AG04449 (cell line): ENCODE measurements around the gene CD3D.

Experiments used
- CTCF ChIA-PET: fragments of 350-600 bp; formaldehyde crosslinking; extraction: SDS; loops from one replicate; lab custom pipeline; 2021; ENCODE audit warnings: antibody characterized with exemption; lab: Yijun Ruan, JAX
- POLR2A ChIA-PET: fragments of 400-600, 350-600 bp; formaldehyde crosslinking; extraction: SDS; loops from one replicate; lab custom pipeline; 2020; ENCODE audit warnings: antibody characterized with exemption, inconsistent platforms; lab: Yijun Ruan, JAX
- DNase-seq: peaks from one replicate; pipeline ENCODE4 v3.0.0-alpha.2; 2010; ENCODE audit warnings: low read depth, low spot score
- H3K4me3 ChIP-seq: 2 replicates; pipeline ENCODE4 v1.5.1; 2011; ENCODE audit warnings: low read depth, mild to moderate bottlenecking, control low read depth, low read length
- TF ChIP-seq, protein P1 (sequence below): IDR thresholded peaks from one replicate; pipeline ENCODE4 v1.5.1; 2011; ENCODE audit warnings: mild to moderate bottlenecking, moderate library complexity, low read length, control low read depth, inconsistent platforms; ENCODE audit not compliant: insufficient read depth; ENCODE audit errors: missing control alignments

Gene CD3D

DNA sequence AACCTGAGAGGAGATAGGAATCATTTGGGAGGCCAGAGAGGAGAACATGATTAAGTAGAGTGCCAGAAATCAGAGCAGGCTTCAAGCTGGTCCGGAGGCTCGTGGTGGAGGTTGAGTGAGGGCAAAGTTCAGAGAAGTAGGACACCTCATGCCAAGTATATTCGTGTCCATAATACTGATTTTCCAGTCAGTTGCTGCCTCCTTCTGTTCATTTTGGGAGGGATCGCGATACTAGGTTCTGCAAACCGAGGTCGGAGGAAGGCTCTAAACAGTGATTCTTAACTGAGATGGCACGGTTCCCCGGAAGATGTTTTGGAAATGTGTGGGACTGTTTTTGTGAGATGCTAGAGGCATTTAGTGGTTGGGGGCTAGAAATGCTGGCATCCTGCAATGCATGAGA is 51.6 kb downstream of the CD3D start:
- TF ChIP-seq, protein P1, sequence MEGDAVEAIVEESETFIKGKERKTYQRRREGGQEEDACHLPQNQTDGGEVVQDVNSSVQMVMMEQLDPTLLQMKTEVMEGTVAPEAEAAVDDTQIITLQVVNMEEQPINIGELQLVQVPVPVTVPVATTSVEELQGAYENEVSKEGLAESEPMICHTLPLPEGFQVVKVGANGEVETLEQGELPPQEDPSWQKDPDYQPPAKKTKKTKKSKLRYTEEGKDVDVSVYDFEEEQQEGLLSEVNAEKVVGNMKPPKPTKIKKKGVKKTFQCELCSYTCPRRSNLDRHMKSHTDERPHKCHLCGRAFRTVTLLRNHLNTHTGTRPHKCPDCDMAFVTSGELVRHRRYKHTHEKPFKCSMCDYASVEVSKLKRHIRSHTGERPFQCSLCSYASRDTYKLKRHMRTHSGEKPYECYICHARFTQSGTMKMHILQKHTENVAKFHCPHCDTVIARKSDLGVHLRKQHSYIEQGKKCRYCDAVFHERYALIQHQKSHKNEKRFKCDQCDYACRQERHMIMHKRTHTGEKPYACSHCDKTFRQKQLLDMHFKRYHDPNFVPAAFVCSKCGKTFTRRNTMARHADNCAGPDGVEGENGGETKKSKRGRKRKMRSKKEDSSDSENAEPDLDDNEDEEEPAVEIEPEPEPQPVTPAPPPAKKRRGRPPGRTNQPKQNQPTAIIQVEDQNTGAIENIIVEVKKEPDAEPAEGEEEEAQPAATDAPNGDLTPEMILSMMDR: no peak
- DNase-seq: no peak
- POLR2A ChIA-PET: no interaction called here
- no peak overlapping the region for H3K4me3 ChIP-seq
- CTCF ChIA-PET: interaction anchor here (2.0 kb wide), 1 partner anchor 93 kb away, joined by 11 read pairs; no protein-coding TSS in a partner anchor

DNA sequence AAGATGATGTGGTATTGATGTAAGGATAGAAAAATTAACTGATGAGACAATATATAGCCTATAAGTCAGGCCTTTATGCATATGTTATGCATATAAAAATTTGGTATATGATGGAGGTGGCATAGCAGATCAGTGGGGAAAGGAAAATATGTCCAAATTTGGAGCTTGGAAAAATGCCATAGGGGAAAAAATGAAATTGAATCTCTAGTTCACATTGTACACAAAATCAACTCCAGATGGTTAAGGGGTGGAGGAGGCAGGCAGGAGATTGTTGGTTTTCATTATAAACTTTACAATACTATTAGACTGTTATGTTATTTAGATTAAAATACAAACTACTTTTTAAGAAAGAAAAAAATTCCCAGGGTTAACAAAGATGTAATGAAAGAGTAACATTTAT is 53.1 kb downstream of the CD3D start:
- no peak overlapping the region for H3K4me3 ChIP-seq
- TF ChIP-seq, protein P1: no peak
- ChIA-PET CTCF (interaction anchor here (1.6 kb wide), 1 partner anchor 91 kb away, joined by 6 read pairs; no protein-coding TSS in a partner anchor), POLR2A (no interaction called here)
- no peak for DNase-seq
